NT2/D1 (cell line): ENCODE results near the gene NDUFAF7.
A peak's percentile ranks its signal among the peaks of the same experiment; 100 is the strongest.
"Not testable (repeated sequence)": the region's sequence is repeated elsewhere in the genome, so short reads cannot be mapped to it uniquely, and the experiment has no call there.

ENCODE experiments used
- DNase-seq: peaks from one replicate; pipeline ENCODE4 v3.0.0-alpha.2; 2011; ENCODE audit warnings: low read depth, low spot score
- H3K27me3 ChIP-seq: 2 replicates; pipeline ENCODE4 v1.6.0; 2011; ENCODE audit warnings: mild to moderate bottlenecking; ENCODE audit not compliant: insufficient read length, insufficient read depth
- H3K36me3 ChIP-seq: 2 replicates; pipeline ENCODE4 v1.6.1; 2011; ENCODE audit warnings: mild to moderate bottlenecking, low read length, mixed read lengths; ENCODE audit not compliant: insufficient read depth, insufficient read length
- H3K4me1 ChIP-seq: 2 replicates; pipeline ENCODE4 v1.5.1; 2011; ENCODE audit not compliant: insufficient read depth, insufficient read length
- H3K4me3 ChIP-seq: 2 replicates; pipeline ENCODE4 v1.5.1; 2011; ENCODE audit warnings: low read depth; ENCODE audit not compliant: insufficient read length
- H3K9ac ChIP-seq: 2 replicates; pipeline ENCODE4 v1.6.0; 2011; ENCODE audit warnings: low read depth; ENCODE audit not compliant: insufficient read length
- H3K9me3 ChIP-seq: 2 replicates; pipeline ENCODE4 v1.5.1; 2011; ENCODE audit warnings: mild to moderate bottlenecking, low read length; ENCODE audit not compliant: insufficient read depth
- SUZ12 ChIP-seq: IDR thresholded peaks from 2 replicates; pipeline ENCODE4 v1.6.1; 2011; ENCODE audit not compliant: insufficient read length, insufficient read depth; ENCODE audit errors: extremely low read depth
- YY1 ChIP-seq: IDR thresholded peaks from 2 replicates; pipeline ENCODE4 v1.6.1; 2011; ENCODE audit not compliant: insufficient read length, insufficient read depth
- ZNF274 ChIP-seq: IDR thresholded peaks from 2 replicates; pipeline ENCODE4 v1.6.1; 2011; ENCODE audit warnings: mild to moderate bottlenecking, low read depth, low read length

The NDUFAF7 gene

GRCh38 chr2:37219046-37219445, 12.4 kb upstream of the NDUFAF7 start:
- H3K4me3 ChIP-seq = no peak overlapping the region
- H3K9me3 ChIP-seq = no peaks in the 10 kb centered on the region
- no peaks in the 10 kb centered on the region for H3K27me3 ChIP-seq
- TF ChIP-seq YY1 = no peak
- no peak for TF ChIP-seq ZNF274
- TF ChIP-seq SUZ12 = no peak
- no peaks in the 10 kb centered on the region for H3K4me1 ChIP-seq
- DNase-seq = no peak
- H3K36me3 ChIP-seq = peaks cover 79% of the 10 kb centered on the region
- no peak overlapping the region for H3K9ac ChIP-seq

- Histone ChIP-seq H3K36me3 (peaks cover 79% of the 10 kb centered on the region), H3K9me3 (no peaks in the 10 kb centered on the region)
Observed at GRCh38 chr2:37223131-37223530, 8.3 kb upstream of the NDUFAF7 start.

GRCh38 chr2:37224063-37224462, 7.4 kb upstream of the NDUFAF7 start:
- H3K9ac ChIP-seq = no peak overlapping the region
- no peaks in the 10 kb centered on the region for H3K4me1 ChIP-seq
- H3K36me3 ChIP-seq = peaks cover 76% of the 10 kb centered on the region
- no peaks in the 10 kb centered on the region for H3K9me3 ChIP-seq
- no peaks in the 10 kb centered on the region for H3K27me3 ChIP-seq
- no peak for DNase-seq
- H3K4me3 ChIP-seq = no peak overlapping the region
- no peak for TF ChIP-seq ZNF274
- TF ChIP-seq YY1 = no peak
- no peak for TF ChIP-seq SUZ12

More at GRCh38 chr2:37223131-37223530, 8.3 kb upstream of the NDUFAF7 start:
- no peak overlapping the region for H3K4me3 ChIP-seq
- TF ChIP-seq ZNF274 (no peak), SUZ12 (no peak), YY1 (no peak)
- H3K4me1 ChIP-seq = no peaks in the 10 kb centered on the region
- H3K9ac ChIP-seq = no peak overlapping the region
- no peak for DNase-seq
- no peaks in the 10 kb centered on the region for H3K27me3 ChIP-seq

- not testable (repeated sequence) for H3K27me3 ChIP-seq, H3K9me3 ChIP-seq, DNase-seq, H3K4me1 ChIP-seq, H3K9ac ChIP-seq, H3K4me3 ChIP-seq
- peaks cover 76% of the 10 kb centered on the region for H3K36me3 ChIP-seq
Observed at GRCh38 chr2:37225129-37225528, 6.3 kb upstream of the NDUFAF7 start.

GRCh38 chr2:37226863-37227262, 4.6 kb upstream of the NDUFAF7 start:
- Histone ChIP-seq H3K4me1 (no peaks in the 10 kb centered on the region), H3K36me3 (peaks cover 62% of the 10 kb centered on the region), H3K27me3 (no peaks in the 10 kb centered on the region), H3K4me3 (no peak overlapping the region), H3K9me3 (no peaks in the 10 kb centered on the region), H3K9ac (no peak overlapping the region)
- DNase-seq = no peak
- TF ChIP-seq SUZ12 (no peak), YY1 (no peak), ZNF274 (no peak)

GRCh38 chr2:37228788-37229187, 2.7 kb upstream of the NDUFAF7 start:
- TF ChIP-seq ZNF274 (no peak), SUZ12 (no peak), YY1 (no peak)
- Histone ChIP-seq H3K27me3 (no peaks in the 10 kb centered on the region), H3K9me3 (no peaks in the 10 kb centered on the region), H3K4me3 (no peak overlapping the region), H3K4me1 (no peaks in the 10 kb centered on the region), H3K36me3 (peaks cover 50% of the 10 kb centered on the region), H3K9ac (no peak overlapping the region)
- DNase-seq = no peak

GRCh38 chr2:37230581-37230980, 877 bp upstream of the NDUFAF7 start:
- DNase-seq = no peak
- peak overlapping the region; percentile 98 for H3K9ac ChIP-seq
- H3K4me3 ChIP-seq = peak overlapping the region; percentile 94
- H3K27me3 ChIP-seq = no peaks in the 10 kb centered on the region
- TF ChIP-seq ZNF274 = no peak
- no peak for TF ChIP-seq YY1
- TF ChIP-seq SUZ12 = no peak
- no peaks in the 10 kb centered on the region for H3K9me3 ChIP-seq
- H3K4me1 ChIP-seq = no peaks in the 10 kb centered on the region
- H3K36me3 ChIP-seq = peaks cover 51% of the 10 kb centered on the region
